RWPE2 (cell line): ENCODE results near the gene TMEM237.

Experiments used
- ATAC-seq: fragments of 200-7000 bp; cut with Tn5 transposase; 3 replicates; pipeline ENCODE4 v1.9.1; 2021; ENCODE audit warnings: low read depth
- DNase-seq: peaks from one replicate; pipeline ENCODE4 v3.0.0-alpha.2; 2020; ENCODE audit warnings: low spot score
- H3K27ac ChIP-seq: fragments of 450-650 bp; 2 replicates; pipeline ENCODE4 v1.5.1; 2017; ENCODE audit warnings: mild to moderate bottlenecking; ENCODE audit not compliant: poor library complexity, severe bottlenecking
- H3K27me3 ChIP-seq: fragments of 250-450 bp; sonication (Bioruptor Pico); 2 replicates; pipeline ENCODE4 v1.5.1; 2021; ENCODE audit warnings: mild to moderate bottlenecking, moderate library complexity; ENCODE audit not compliant: insufficient read depth, poor library complexity, severe bottlenecking
- H3K36me3 ChIP-seq: fragments of 250-450 bp; sonication (Bioruptor Pico); 2 replicates; pipeline ENCODE4 v1.5.1; 2020; ENCODE audit warnings: low read depth, mild to moderate bottlenecking, moderate library complexity
- H3K4me1 ChIP-seq: fragments of 250-450 bp; sonication (Bioruptor Pico); 2 replicates; pipeline ENCODE4 v1.5.1; 2021; ENCODE audit warnings: mild to moderate bottlenecking, moderate library complexity; ENCODE audit not compliant: insufficient read depth, poor library complexity, severe bottlenecking
- H3K4me3 ChIP-seq: fragments of 250-450 bp; sonication (Bioruptor Pico); 2 replicates; pipeline ENCODE4 v1.5.1; 2021; ENCODE audit warnings: mild to moderate bottlenecking, moderate library complexity; ENCODE audit not compliant: severe bottlenecking
- H3K9me3 ChIP-seq: fragments of 250-450 bp; sonication (Bioruptor Pico); 2 replicates; pipeline ENCODE4 v1.5.1; 2021; ENCODE audit warnings: mild to moderate bottlenecking, moderate library complexity; ENCODE audit not compliant: severe bottlenecking
- TF ChIP-seq, protein P1 (sequence below): fragments of 450-650 bp; IDR thresholded peaks from one replicate; pipeline ENCODE4 v1.5.1; 2017; ENCODE audit warnings: mild to moderate bottlenecking, moderate library complexity; ENCODE audit not compliant: poor library complexity, severe bottlenecking

Gene TMEM237

DNA sequence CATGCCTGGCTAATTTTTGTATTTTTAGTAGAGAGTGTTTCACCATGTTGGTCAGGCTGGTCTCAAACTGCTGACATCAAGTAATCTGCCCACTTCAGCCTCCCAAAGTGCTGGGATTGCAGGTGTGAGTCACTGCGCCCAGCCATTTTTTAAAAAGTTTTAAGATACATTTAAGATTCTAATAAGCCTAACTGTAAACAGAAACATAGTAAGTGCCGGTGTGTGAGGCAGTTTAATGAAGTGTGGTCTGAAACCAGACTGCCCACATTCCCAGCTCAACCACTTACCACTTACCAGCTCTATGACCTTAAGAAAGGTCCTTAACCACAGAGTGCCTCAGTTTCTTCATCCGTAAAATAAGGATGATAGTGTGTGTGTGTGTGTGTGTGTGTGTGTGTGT is 42.4 kb downstream of the TMEM237 start:
- H3K27ac ChIP-seq = no peak overlapping the region
- TF ChIP-seq, protein P1, sequence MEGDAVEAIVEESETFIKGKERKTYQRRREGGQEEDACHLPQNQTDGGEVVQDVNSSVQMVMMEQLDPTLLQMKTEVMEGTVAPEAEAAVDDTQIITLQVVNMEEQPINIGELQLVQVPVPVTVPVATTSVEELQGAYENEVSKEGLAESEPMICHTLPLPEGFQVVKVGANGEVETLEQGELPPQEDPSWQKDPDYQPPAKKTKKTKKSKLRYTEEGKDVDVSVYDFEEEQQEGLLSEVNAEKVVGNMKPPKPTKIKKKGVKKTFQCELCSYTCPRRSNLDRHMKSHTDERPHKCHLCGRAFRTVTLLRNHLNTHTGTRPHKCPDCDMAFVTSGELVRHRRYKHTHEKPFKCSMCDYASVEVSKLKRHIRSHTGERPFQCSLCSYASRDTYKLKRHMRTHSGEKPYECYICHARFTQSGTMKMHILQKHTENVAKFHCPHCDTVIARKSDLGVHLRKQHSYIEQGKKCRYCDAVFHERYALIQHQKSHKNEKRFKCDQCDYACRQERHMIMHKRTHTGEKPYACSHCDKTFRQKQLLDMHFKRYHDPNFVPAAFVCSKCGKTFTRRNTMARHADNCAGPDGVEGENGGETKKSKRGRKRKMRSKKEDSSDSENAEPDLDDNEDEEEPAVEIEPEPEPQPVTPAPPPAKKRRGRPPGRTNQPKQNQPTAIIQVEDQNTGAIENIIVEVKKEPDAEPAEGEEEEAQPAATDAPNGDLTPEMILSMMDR = no peak
- no peak for DNase-seq

GRCh38 chr2:201597397-201597796 is 45.9 kb downstream of the TMEM237 start:
- Histone ChIP-seq H3K27me3 (no peaks in the 10 kb centered on the region), H3K27ac (no peak overlapping the region), H3K4me1 (no peaks in the 10 kb centered on the region), H3K4me3 (no peak overlapping the region), H3K9me3 (no peaks in the 10 kb centered on the region), H3K36me3 (no peaks in the 10 kb centered on the region)
- TF ChIP-seq, protein P1 = no peak
- DNase-seq = no peak
- ATAC-seq = no peak

More for the DNA sequence above, 42.4 kb downstream of the TMEM237 start:
- peaks cover 14% of the 10 kb centered on the region for H3K27me3 ChIP-seq
- ATAC-seq = no peak
- H3K4me3 ChIP-seq = no peak overlapping the region
- no peaks in the 10 kb centered on the region for H3K4me1 ChIP-seq
- no peaks in the 10 kb centered on the region for H3K9me3 ChIP-seq
- no peaks in the 10 kb centered on the region for H3K36me3 ChIP-seq

DNA sequence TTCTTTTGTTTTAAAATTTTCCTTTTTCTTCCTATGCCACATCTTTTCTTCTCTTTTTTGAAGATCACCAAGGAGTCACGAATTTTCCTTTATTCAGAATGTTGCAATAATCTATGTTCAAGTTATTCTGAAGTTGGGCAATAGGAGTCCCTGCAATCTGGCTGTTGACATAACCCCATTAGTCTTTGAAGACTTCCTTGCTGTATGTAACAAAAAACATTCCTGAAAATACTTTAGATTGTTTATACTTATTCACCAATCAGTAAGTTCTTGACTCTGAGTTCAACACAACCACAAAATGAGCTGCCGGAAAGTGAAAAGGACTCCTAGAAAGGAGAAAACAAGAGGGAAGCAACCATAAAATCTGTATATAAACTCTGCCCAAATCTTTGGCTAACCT is 62.8 kb downstream of the TMEM237 start:
- Histone ChIP-seq H3K4me1 (no peaks in the 10 kb centered on the region), H3K36me3 (no peaks in the 10 kb centered on the region), H3K27ac (no peak overlapping the region), H3K27me3 (no peaks in the 10 kb centered on the region), H3K4me3 (no peak overlapping the region), H3K9me3 (no peaks in the 10 kb centered on the region)
- ATAC-seq (no peak), DNase-seq (no peak)
- TF ChIP-seq, protein P1 = no peak

DNA sequence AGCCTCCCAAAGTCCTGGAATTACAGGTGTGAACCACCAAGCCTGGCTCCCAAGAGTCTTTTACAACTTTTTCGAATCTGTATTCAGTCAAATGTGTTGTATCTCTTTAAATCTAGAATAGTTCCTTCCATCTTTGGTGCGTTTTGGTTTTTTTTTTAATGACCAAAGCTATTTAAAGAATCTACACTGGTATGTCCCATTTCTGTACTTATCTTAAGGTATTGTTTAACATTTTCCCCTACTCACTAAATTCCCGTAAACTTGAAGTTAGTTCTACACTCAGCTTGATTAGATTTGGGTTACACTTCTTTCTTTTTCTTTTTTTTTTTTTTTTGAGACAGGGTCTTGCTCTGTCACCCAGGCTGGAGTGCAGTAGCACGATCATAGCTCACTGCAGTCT is 63.8 kb downstream of the TMEM237 start:
- Histone ChIP-seq H3K36me3 (no peaks in the 10 kb centered on the region), H3K4me1 (no peaks in the 10 kb centered on the region), H3K9me3 (no peaks in the 10 kb centered on the region), H3K27ac (no peak overlapping the region), H3K4me3 (no peak overlapping the region), H3K27me3 (no peaks in the 10 kb centered on the region)
- DNase-seq = no peak
- TF ChIP-seq, protein P1 = no peak
- no peak for ATAC-seq

DNA sequence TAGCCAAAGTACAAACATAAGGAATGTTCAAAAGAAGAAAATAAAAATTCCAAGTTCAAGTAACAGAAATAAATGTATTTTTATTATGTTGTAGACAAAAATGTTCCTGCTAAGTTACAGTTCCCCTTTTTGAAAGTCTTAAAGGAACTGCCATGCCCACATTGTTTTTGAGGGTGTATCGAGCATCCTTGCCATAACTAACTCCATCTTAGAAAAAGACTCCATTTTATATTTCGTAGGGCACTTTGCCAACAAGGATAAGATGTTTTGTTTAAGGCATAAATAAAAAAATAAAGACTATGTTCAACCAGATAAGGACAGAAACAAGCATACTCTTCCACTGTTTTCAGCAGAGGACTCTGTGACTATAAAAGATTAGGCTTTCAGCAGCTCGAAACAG is 67.3 kb downstream of the TMEM237 start:
- no peak overlapping the region for H3K27ac ChIP-seq
- TF ChIP-seq, protein P1 = no peak

More for the DNA sequence above, 67.3 kb downstream of the TMEM237 start:
- Histone ChIP-seq H3K4me3 (no peak overlapping the region), H3K36me3 (no peaks in the 10 kb centered on the region), H3K9me3 (no peaks in the 10 kb centered on the region), H3K4me1 (no peaks in the 10 kb centered on the region), H3K27me3 (no peaks in the 10 kb centered on the region)
- ATAC-seq = no peak
- no peak for DNase-seq
